T-helper 17 cell (primary cell): ENCODE data around the gene APOC1. TPM values are rescaled to one million over a fixed set of nuclear protein-coding genes. Genes with fewer than 3 reads are reported as not detected.
A peak's percentile ranks its signal among the peaks of the same experiment; 100 is the strongest.

Experiments
- ATAC-seq: fragments of 150-1000 bp; cut with Tn5 transposase; 2 replicates; pipeline ENCODE4 v1.10.0; 2021; ENCODE audit warnings: mild to moderate bottlenecking, moderate library complexity
- DNase-seq, 3 donors: peaks; one replicate each; pipeline versions ENCODE4 v3.0.0 to v3.0.0-alpha.2; 2020 to 2021
- H3K9me3 ChIP-seq: one replicate; pipeline ENCODE4 v1.7.0; 2013; ENCODE audit warnings: low read length, mild to moderate bottlenecking; ENCODE audit not compliant: control insufficient read depth, poor library complexity, severe bottlenecking
- H3K27ac Mint-ChIP-seq: one replicate; pipeline ENCODE4 v1.8.0; 2022; ENCODE audit warnings: mild to moderate bottlenecking, moderate library complexity, mixed read lengths
- H3K27me3 Mint-ChIP-seq: one replicate; pipeline ENCODE4 v1.8.0; 2022; ENCODE audit warnings: mixed read lengths
- H3K36me3 Mint-ChIP-seq: one replicate; pipeline ENCODE4 v1.8.0; 2022; ENCODE audit warnings: low read depth, mixed read lengths
- H3K4me1 Mint-ChIP-seq: one replicate; pipeline ENCODE4 v1.8.0; 2022; ENCODE audit warnings: mild to moderate bottlenecking, mixed read lengths
- H3K4me3 Mint-ChIP-seq: one replicate; pipeline ENCODE4 v1.8.0; 2022; ENCODE audit warnings: mild to moderate bottlenecking, moderate library complexity, mixed read lengths
- total RNA-seq, 4 donors: library from RNA in 2 of 4; stranded (reverse) in 2 of 4; gene quantifications; one replicate each; pipeline ENCODE4 v1.2.3 and lab custom pipeline; 2022 to 2026

Gene APOC1
- total RNA-seq, 2 donors from 2014 or later, result not detected

DNA sequence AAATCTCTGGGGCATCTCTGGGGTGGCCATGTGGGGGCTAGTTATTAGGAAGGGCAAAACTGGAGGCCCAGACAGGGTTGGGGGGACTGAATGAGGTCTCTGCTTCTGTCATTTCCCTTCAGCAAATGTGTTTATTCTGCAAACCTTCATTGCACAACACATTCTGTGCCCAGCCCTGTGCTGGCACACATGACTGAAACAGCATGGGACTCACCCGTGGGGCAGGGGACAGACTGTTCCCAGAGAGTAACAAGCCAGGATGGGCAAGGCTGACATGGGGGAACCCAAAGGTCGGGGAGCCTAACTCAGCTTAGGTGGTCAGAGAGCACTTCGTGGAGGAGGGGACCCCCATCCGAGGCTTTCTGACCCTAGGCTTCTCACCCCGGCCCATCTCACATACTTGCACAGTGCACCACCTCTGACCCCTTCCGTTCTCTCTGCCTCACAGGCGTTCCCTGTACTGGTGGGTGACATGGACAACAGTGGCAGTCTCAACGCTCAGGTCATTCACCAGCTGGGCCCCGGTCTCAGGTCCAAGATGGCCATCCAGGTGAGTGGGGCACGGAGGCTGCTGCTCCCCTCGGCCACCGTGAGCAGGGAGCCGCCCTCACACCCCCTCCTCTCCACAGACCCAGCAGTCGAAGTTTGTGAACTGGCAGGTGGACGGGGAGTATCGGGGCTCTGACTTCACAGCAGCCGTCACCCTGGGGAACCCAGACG lies 20.9 kb upstream of the APOC1 start:
- ATAC-seq (no peak), DNase-seq (no peak)
- Mint-ChIP-seq H3K27me3 (no peaks in the 10 kb centered on the region), H3K36me3 (peaks cover 4% of the 10 kb centered on the region), H3K4me3 (no peak overlapping the region), H3K4me1 (peaks cover 25% of the 10 kb centered on the region), H3K27ac (peak overlapping the region; percentile 75)
- H3K9me3 ChIP-seq, result no peaks in the 10 kb centered on the region

DNA sequence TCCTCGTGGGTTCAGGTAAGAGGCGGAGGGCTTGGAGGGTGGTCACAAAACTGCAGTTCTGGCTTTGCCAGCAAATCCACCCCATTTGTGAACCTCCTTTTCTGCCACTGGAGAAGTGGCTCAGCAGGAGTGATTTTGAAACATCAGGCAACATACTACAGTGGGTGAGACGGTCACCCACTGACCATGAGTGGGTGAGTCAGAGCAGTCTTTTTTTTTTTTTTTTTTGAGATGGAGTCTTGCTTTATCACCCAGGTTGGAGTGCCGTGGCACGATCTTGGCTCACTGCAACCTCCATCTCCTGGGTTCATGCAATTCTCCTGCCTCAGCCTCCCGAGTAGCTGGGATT lies 20.4 kb upstream of the APOC1 start:
- Mint-ChIP-seq H3K36me3 (peaks cover 4% of the 10 kb centered on the region), H3K4me1 (peaks cover 24% of the 10 kb centered on the region), H3K27me3 (no peaks in the 10 kb centered on the region), H3K27ac (no peak overlapping the region), H3K4me3 (no peak overlapping the region)
- DNase-seq, result no peak
- no peaks in the 10 kb centered on the region for H3K9me3 ChIP-seq
- ATAC-seq, result no peak

DNA sequence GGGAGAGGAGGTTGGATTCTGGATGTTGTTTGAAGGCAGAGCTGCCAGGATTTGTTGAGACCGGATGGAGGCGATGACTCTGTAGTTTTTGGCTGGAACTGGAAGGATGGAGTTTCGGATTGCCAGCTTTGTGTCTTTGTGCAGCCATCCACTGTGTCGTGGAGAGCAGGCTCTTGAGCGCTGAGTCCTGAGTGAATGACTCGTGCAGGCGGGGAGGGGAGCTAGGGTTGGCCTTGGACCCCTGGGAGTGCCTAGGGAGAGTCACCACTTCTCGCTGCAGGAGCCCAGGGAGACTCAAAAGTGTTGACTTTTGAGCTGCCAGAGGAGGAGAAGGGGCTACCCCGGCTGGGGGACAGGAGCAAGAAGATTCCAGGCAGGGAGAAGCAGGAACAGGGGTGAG lies 19.5 kb upstream of the APOC1 start:
- Mint-ChIP-seq H3K36me3 (peaks cover 4% of the 10 kb centered on the region), H3K4me1 (peaks cover 22% of the 10 kb centered on the region), H3K4me3 (no peak overlapping the region), H3K27me3 (no peaks in the 10 kb centered on the region), H3K27ac (peak overlapping the region; percentile 61)
- no peak for ATAC-seq
- no peaks in the 10 kb centered on the region for H3K9me3 ChIP-seq
- no peak for DNase-seq

DNA sequence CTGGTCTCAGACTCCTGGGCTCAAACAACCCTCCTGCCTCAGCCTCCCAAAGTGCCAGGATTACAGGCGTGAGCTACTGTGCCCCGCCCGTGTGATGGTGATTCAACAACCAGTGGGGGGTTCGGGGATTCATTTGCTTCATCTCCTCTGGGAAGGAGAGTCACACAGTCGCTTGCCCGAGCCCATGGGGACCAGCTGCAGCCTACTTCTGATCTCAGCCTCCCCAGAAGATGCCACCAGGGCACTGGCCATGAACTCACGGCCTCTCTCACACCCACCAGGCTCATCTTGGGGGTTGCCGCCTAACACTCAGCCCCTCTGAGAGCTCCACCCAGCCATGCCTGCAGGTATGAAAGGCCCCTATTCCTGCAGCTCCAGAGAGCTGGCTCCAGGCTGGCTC lies 16.6 kb upstream of the APOC1 start:
- Mint-ChIP-seq H3K27ac (no peak overlapping the region), H3K4me1 (peaks cover 3% of the 10 kb centered on the region), H3K27me3 (no peaks in the 10 kb centered on the region), H3K36me3 (peaks cover 9% of the 10 kb centered on the region), H3K4me3 (no peak overlapping the region)
- no peak for ATAC-seq
- no peak for DNase-seq
- no peaks in the 10 kb centered on the region for H3K9me3 ChIP-seq

DNA sequence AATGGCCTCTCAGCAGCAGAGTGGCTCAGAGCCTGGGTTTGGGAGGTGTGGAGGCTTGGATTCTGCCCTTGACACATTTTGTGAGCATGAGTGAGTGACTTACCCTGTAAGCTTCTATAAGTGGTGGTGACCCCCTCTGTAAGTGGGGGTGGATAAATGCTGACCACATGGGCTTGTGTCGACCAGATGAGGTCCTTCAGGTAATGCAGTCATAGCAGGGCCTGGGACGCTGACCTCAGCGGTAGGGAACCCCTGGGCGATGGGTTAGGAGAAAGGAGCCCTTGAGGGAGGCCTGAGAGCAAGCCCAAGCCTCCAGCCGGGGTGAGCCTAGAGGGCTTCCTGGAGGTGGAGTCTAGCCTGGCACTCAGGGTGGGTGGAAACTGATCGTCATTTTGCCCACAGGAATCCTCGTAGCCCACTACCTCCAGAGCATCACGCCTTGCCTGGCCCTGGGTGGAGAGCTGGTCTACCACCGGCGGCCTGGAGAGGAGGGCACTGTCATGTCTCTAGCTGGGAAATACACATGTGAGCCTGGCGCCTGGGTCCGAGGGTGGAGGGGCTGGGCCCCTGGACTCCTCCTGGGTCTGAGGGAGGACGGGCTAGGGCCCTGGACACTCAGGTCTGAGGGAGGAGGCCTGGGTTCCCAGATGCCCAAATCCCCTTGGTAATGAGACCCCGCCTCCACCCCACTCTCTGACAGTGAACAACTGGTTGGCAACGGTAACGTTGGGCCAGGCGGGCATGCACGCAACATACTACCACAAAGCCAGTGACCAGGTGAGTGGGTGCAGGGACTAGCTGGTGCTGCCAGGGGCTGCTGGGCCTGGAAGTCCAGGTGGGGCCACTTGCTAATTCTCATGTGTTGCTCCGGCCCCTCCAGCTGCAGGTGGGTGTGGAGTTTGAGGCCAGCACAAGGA lies 13.8 kb upstream of the APOC1 start:
- no peak for ATAC-seq
- H3K4me1 Mint-ChIP-seq, result no peaks in the 10 kb centered on the region
- no peaks in the 10 kb centered on the region for H3K27me3 Mint-ChIP-seq
- H3K27ac Mint-ChIP-seq, result no peak overlapping the region
- no peak overlapping the region for H3K4me3 Mint-ChIP-seq
- DNase-seq, result no peak
- H3K9me3 ChIP-seq, result no peaks in the 10 kb centered on the region
- peaks cover 9% of the 10 kb centered on the region for H3K36me3 Mint-ChIP-seq

DNA sequence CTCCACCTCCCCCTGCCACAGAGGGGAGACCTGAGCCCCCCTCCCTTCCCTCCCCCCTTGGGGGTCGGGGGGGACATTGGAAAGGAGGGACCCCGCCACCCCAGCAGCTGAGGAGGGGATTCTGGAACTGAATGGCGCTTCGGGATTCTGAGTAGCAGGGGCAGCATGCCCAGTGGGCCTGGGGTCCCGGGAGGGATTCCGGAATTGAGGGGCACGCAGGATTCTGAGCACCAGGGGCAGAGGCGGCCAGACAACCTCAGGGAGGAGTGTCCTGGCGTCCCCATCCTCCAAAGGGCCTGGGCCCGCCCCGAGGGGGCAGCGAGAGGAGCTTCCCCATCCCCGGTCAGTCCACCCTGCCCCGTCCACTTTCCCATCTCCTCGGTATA lies 11.2 kb upstream of the APOC1 start:
- Mint-ChIP-seq H3K27me3 (peaks cover 14% of the 10 kb centered on the region), H3K4me3 (no peak overlapping the region), H3K27ac (no peak overlapping the region), H3K4me1 (peaks cover 8% of the 10 kb centered on the region), H3K36me3 (peaks cover 5% of the 10 kb centered on the region)
- peak; percentile 6 for ATAC-seq
- no peaks in the 10 kb centered on the region for H3K9me3 ChIP-seq
- no peak for DNase-seq

DNA sequence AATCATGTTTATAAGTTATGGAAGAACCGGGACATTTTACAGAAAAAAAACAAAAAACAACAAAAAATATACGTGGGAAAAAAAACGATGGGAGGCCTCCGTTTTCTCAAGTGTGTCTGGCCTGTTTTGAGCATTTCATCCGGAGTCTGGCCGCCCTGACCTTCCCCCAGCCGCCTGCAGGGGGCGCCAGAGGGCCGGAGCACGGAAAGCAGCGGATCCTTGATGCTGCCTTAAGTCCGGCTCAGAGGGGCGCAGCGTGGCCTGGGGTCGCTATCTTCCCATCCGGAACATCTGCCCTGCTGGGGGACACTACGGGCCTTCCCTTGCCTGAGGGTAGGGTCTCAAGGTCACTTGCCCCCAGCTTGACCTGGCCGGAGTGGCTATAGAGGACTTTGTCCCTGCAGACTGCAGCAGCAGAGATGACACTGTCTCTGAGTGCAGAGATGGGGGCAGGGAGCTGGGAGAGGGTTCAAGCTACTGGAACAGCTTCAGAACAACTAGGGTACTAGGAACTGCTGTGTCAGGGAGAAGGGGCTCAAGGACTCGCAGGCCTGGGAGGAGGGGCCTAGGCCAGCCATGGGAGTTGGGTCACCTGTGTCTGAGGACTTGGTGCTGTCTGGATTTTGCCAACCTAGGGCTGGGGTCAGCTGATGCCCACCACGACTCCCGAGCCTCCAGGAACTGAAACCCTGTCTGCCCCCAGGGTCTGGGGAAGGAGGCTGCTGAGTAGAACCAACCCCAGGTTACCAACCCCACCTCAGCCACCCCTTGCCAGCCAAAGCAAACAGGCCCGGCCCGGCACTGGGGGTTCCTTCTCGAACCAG lies 10.6 kb upstream of the APOC1 start:
- Mint-ChIP-seq H3K4me3 (no peak overlapping the region), H3K36me3 (peaks cover 5% of the 10 kb centered on the region), H3K27me3 (peaks cover 14% of the 10 kb centered on the region), H3K4me1 (peaks cover 8% of the 10 kb centered on the region), H3K27ac (no peak overlapping the region)
- peak; percentile 77 for ATAC-seq
- H3K9me3 ChIP-seq, result no peaks in the 10 kb centered on the region
- peak; percentile 60 to 83 (median 67) for DNase-seq

DNA sequence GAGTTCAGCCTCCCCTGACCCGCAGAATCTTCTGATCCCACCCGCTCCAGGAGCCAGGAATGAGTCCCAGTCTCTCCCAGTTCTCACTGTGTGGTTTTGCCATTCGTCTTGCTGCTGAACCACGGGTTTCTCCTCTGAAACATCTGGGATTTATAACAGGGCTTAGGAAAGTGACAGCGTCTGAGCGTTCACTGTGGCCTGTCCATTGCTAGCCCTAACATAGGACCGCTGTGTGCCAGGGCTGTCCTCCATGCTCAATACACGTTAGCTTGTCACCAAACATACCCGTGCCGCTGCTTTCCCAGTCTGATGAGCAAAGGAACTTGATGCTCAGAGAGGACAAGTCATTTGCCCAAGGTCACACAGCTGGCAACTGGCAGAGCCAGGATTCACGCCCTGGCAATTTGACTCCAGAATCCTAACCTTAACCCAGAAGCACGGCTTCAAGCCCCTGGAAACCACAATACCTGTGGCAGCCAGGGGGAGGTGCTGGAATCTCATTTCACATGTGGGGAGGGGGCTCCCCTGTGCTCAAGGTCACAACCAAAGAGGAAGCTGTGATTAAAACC lies 9.9 kb upstream of the APOC1 start:
- Mint-ChIP-seq H3K27me3 (peaks cover 14% of the 10 kb centered on the region), H3K36me3 (peaks cover 5% of the 10 kb centered on the region), H3K27ac (no peak overlapping the region), H3K4me3 (no peak overlapping the region), H3K4me1 (peaks cover 8% of the 10 kb centered on the region)
- DNase-seq, result no peak
- no peaks in the 10 kb centered on the region for H3K9me3 ChIP-seq
- ATAC-seq, result no peak

DNA sequence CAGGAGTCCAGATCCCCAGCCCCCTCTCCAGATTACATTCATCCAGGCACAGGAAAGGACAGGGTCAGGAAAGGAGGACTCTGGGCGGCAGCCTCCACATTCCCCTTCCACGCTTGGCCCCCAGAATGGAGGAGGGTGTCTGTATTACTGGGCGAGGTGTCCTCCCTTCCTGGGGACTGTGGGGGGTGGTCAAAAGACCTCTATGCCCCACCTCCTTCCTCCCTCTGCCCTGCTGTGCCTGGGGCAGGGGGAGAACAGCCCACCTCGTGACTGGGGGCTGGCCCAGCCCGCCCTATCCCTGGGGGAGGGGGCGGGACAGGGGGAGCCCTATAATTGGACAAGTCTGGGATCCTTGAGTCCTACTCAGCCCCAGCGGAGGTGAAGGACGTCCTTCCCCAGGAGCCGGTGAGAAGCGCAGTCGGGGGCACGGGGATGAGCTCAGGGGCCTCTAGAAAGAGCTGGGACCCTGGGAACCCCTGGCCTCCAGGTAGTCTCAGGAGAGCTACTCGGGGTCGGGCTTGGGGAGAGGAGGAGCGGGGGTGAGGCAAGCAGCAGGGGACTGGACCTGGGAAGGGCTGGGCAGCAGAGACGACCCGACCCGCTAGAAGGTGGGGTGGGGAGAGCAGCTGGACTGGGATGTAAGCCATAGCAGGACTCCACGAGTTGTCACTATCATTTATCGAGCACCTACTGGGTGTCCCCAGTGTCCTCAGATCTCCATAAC lies 8.8 kb upstream of the APOC1 start, which contains the start of gene APOE:
TSS of gene APOE (plus strand) at position 360 of the 724 bp plus-strand sequence. CDS start 829 bp downstream, outside the sequence.
- peaks cover 8% of the 10 kb centered on the region for H3K4me1 Mint-ChIP-seq

DNA sequence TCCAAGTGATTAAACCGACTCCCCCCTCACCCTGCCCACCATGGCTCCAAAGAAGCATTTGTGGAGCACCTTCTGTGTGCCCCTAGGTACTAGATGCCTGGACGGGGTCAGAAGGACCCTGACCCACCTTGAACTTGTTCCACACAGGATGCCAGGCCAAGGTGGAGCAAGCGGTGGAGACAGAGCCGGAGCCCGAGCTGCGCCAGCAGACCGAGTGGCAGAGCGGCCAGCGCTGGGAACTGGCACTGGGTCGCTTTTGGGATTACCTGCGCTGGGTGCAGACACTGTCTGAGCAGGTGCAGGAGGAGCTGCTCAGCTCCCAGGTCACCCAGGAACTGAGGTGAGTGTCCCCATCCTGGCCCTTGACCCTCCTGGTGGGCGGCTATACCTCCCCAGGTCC lies 6.8 kb upstream of the APOC1 start:
- Mint-ChIP-seq H3K27ac (no peak overlapping the region), H3K4me1 (peaks cover 8% of the 10 kb centered on the region), H3K27me3 (peaks cover 26% of the 10 kb centered on the region), H3K4me3 (no peak overlapping the region), H3K36me3 (peaks cover 1% of the 10 kb centered on the region)
- ATAC-seq, result no peak
- H3K9me3 ChIP-seq, result no peaks in the 10 kb centered on the region
- no peak for DNase-seq

More for the DNA sequence above, 8.8 kb upstream of the APOC1 start, which contains the start of gene APOE:
- H3K4me3 Mint-ChIP-seq, result peak within 1 kb of the TSS; percentile 57
- no peak for DNase-seq
- H3K27ac Mint-ChIP-seq, result no peak within 1 kb of the TSS
- ATAC-seq, result no peak
- H3K9me3 ChIP-seq, result no peaks in the 10 kb centered on the region
- H3K36me3 Mint-ChIP-seq, result peaks cover 3% of the 10 kb centered on the region
- peaks cover 14% of the 10 kb centered on the region for H3K27me3 Mint-ChIP-seq

DNA sequence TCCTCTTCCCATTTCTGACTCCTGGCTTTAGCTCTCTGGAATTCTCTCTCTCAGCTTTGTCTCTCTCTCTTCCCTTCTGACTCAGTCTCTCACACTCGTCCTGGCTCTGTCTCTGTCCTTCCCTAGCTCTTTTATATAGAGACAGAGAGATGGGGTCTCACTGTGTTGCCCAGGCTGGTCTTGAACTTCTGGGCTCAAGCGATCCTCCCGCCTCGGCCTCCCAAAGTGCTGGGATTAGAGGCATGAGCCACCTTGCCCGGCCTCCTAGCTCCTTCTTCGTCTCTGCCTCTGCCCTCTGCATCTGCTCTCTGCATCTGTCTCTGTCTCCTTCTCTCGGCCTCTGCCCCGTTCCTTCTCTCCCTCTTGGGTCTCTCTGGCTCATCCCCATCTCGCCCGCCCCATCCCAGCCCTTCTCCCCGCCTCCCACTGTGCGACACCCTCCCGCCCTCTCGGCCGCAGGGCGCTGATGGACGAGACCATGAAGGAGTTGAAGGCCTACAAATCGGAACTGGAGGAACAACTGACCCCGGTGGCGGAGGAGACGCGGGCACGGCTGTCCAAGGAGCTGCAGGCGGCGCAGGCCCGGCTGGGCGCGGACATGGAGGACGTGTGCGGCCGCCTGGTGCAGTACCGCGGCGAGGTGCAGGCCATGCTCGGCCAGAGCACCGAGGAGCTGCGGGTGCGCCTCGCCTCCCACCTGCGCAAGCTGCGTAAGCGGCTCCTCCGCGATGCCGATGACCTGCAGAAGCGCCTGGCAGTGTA lies 6.2 kb upstream of the APOC1 start:
- DNase-seq (no peak), ATAC-seq (no peak)
- H3K9me3 ChIP-seq, result no peaks in the 10 kb centered on the region
- Mint-ChIP-seq H3K4me3 (no peak overlapping the region), H3K4me1 (peaks cover 8% of the 10 kb centered on the region), H3K27me3 (peaks cover 33% of the 10 kb centered on the region), H3K27ac (no peak overlapping the region), H3K36me3 (no peaks in the 10 kb centered on the region)

DNA sequence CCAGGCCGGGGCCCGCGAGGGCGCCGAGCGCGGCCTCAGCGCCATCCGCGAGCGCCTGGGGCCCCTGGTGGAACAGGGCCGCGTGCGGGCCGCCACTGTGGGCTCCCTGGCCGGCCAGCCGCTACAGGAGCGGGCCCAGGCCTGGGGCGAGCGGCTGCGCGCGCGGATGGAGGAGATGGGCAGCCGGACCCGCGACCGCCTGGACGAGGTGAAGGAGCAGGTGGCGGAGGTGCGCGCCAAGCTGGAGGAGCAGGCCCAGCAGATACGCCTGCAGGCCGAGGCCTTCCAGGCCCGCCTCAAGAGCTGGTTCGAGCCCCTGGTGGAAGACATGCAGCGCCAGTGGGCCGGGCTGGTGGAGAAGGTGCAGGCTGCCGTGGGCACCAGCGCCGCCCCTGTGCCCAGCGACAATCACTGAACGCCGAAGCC lies 5.6 kb upstream of the APOC1 start:
- H3K27ac Mint-ChIP-seq, result no peak overlapping the region
- H3K9me3 ChIP-seq, result no peaks in the 10 kb centered on the region
- peaks cover 38% of the 10 kb centered on the region for H3K27me3 Mint-ChIP-seq

More for the DNA sequence above, 5.6 kb upstream of the APOC1 start:
- DNase-seq (no peak), ATAC-seq (no peak)
- no peaks in the 10 kb centered on the region for H3K36me3 Mint-ChIP-seq
- peaks cover 8% of the 10 kb centered on the region for H3K4me1 Mint-ChIP-seq
- H3K4me3 Mint-ChIP-seq, result no peak overlapping the region
